HTERT RPE-1 (cell line): ENCODE results near the gene SLC12A8.

Source experiments
- in situ Hi-C: fragments of 300-500 bp; cut with MboI; formaldehyde crosslinking; loops from 4 replicates; pipeline ENCODE4 v1.14.3; 2020; ENCODE audit warnings: low sequenced_read_pairs

The SLC12A8 gene

DNA sequence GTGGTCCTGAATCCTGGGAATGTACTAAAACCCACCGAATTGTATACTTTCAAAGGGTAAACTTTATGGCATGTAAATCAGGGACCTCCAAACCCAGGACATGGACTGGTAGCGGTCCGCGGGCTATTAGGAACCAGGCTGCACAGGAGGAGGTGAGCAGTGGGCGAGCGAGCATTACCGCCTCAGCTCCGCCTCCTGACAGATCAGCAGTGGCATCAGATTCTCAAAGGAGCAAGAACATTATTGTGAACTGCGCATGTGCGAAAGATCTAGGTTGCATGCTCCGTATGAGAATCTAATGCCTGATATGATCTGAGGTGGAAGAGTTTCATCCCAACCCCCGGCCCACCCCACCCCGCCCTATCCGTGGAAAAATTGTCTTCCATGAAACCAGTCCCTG is 178.9 kb downstream of the SLC12A8 start:
- in situ Hi-C loops = no loop called here

DNA sequence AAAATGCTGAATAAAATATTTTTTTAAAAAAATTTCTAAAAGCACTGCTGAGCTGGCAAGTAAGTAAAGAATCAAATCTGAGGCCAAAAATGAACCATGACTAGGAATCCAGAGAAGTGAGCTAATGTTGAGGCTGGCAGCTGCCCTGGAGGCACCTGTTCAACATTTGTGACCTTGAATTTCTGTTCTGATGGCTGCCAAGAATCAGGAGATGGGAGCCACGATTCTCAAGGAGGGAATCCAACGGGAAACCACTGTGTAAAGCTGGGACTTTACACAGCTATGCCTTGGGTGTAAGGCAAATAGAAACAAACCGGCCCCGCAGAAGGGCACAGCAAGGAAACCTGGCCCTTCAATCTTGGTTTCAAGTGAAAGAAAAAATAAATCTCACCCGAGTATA is 179.4 kb downstream of the SLC12A8 start:
- in situ Hi-C loops = no loop called here

- in situ Hi-C loops = no loop called here
Observed at GRCh38 chr3:125032683-125033082, 179.9 kb downstream of the SLC12A8 start.
